ENCODE measurements around the gene DEDD.
A peak's percentile ranks its signal among the peaks of the same experiment; 100 is the strongest.

The DEDD gene

GRCh38 chr1:161132410-161133219, at the start of gene DEDD:
TSS of gene DEDD (minus strand) at chr1:161132667. CDS start at chr1:161124462, 8,205 bp downstream.
- DNase-seq (ENCODE audit: low spot score): peak; percentile 95

GRCh38 chr1:161182214-161182613, 49.7 kb upstream of the DEDD start:
- DNase-seq (ENCODE audit: low spot score): no peak

- DNase-seq (ENCODE audit: low spot score): no peak
These were observed 48.2 kb upstream of the DEDD start for GRCh38 chr1:161180639-161181038.

- DNase-seq (ENCODE audit: low spot score): no peak
These were observed 47.2 kb upstream of the DEDD start for GRCh38 chr1:161179698-161180097.

GRCh38 chr1:161177936-161178244, 45.4 kb upstream of the DEDD start:
- DNase-seq (ENCODE audit: low spot score): no peak

GRCh38 chr1:161177112-161177935, 44.9 kb upstream of the DEDD start, which contains the start of gene B4GALT3:
TSS of gene B4GALT3 (minus strand) at chr1:161177507. CDS start at chr1:161176060, 1,447 bp downstream.
- peak; percentile 96 for DNase-seq (ENCODE audit: low spot score)

GRCh38 chr1:161176468-161177111, 44.1 kb upstream of the DEDD start:
- no peak for DNase-seq (ENCODE audit: low spot score)

- no peak for DNase-seq (ENCODE audit: low spot score)
These were observed 43.4 kb upstream of the DEDD start for GRCh38 chr1:161175771-161176453.

GRCh38 chr1:161174911-161175310, 42.4 kb upstream of the DEDD start:
- no peak for DNase-seq (ENCODE audit: low spot score)

GRCh38 chr1:161173711-161174110, 41.2 kb upstream of the DEDD start:
- no peak for DNase-seq (ENCODE audit: low spot score)

GRCh38 chr1:161172776-161173376, 40.4 kb upstream of the DEDD start:
- DNase-seq (ENCODE audit: low spot score): no peak

GRCh38 chr1:161172349-161172748, 39.9 kb upstream of the DEDD start:
- no peak for DNase-seq (ENCODE audit: low spot score)

GRCh38 chr1:161171696-161172095, 39.2 kb upstream of the DEDD start:
- no peak for DNase-seq (ENCODE audit: low spot score)

GRCh38 chr1:161171191-161171590, 38.7 kb upstream of the DEDD start:
- no peak for DNase-seq (ENCODE audit: low spot score)

GRCh38 chr1:161168906-161169305, 36.4 kb upstream of the DEDD start:
- no peak for DNase-seq (ENCODE audit: low spot score)

- DNase-seq (ENCODE audit: low spot score): peak; percentile 64
These were observed 34.4 kb upstream of the DEDD start for GRCh38 chr1:161166669-161167548.

- peak; percentile 95 for DNase-seq (ENCODE audit: low spot score)
These were observed 33.5 kb upstream of the DEDD start, which contains the start of gene PPOX for GRCh38 chr1:161165742-161166668. TSS of gene PPOX (plus strand) at chr1:161166426. CDS start at chr1:161166848, 422 bp downstream.

GRCh38 chr1:161164901-161165610, 32.6 kb upstream of the DEDD start:
- peak; percentile 46 for DNase-seq (ENCODE audit: low spot score)

GRCh38 chr1:161163793-161164192, 31.3 kb upstream of the DEDD start:
- DNase-seq (ENCODE audit: low spot score): no peak
